Loucy (cell line): Measurements from ENCODE around the gene STPG1.

Experiments
- H2AFZ ChIP-seq: fragments of 200-600 bp; sonication (generic); 2 replicates; pipeline ENCODE4 v1.6.0; 2016; ENCODE audit warnings: antibody characterized with exemption, mild to moderate bottlenecking, low read length, moderate library complexity
- H3F3A ChIP-seq: fragments of 200-600 bp; 2 replicates; pipeline ENCODE4 v1.6.0; 2016; ENCODE audit warnings: antibody characterized with exemption, low read depth, mild to moderate bottlenecking
- H3K27me3 ChIP-seq: fragments of 200-600 bp; sonication (generic); 2 replicates; pipeline ENCODE4 v1.6.1; 2014; ENCODE audit warnings: low read length, mild to moderate bottlenecking; ENCODE audit not compliant: insufficient read depth, poor library complexity, severe bottlenecking
- H3K36me3 ChIP-seq: fragments of 200-600 bp; sonication (generic); 2 replicates; pipeline ENCODE4 v1.6.1; 2016; ENCODE audit warnings: low read length; ENCODE audit not compliant: insufficient read depth
- H3K4me1 ChIP-seq: fragments of 200-600 bp; sonication (generic); 2 replicates; pipeline ENCODE4 v1.5.1; 2014; ENCODE audit warnings: low read length, mild to moderate bottlenecking; ENCODE audit not compliant: insufficient read depth, poor library complexity, severe bottlenecking
- H3K4me2 ChIP-seq: fragments of 200-600 bp; sonication (generic); 2 replicates; pipeline ENCODE4 v1.6.0; 2014; ENCODE audit warnings: antibody characterized with exemption, low read length, low read depth, mild to moderate bottlenecking; ENCODE audit not compliant: poor library complexity, severe bottlenecking
- H3K4me3 ChIP-seq: fragments of 200-600 bp; sonication (generic); 2 replicates; pipeline ENCODE4 v1.5.1; 2014; ENCODE audit warnings: low read length, mild to moderate bottlenecking, mixed read lengths; ENCODE audit not compliant: poor library complexity, severe bottlenecking
- H3K79me2 ChIP-seq: fragments of 200-600 bp; sonication (generic); 2 replicates; pipeline ENCODE4 v1.6.1; 2014; ENCODE audit warnings: low read length; ENCODE audit not compliant: insufficient read depth
- H3K9ac ChIP-seq: fragments of 200-600 bp; sonication (generic); 2 replicates; pipeline ENCODE4 v1.6.0; 2014; ENCODE audit warnings: mild to moderate bottlenecking, low read depth, low read length, moderate library complexity; ENCODE audit not compliant: poor library complexity, severe bottlenecking
- H3K9me2 ChIP-seq: fragments of 200-600 bp; sonication (generic); replicated peaks from 2 replicates; pipeline ENCODE4 v1.6.1; 2016; ENCODE audit warnings: low read depth, low read length, mixed read lengths
- H3K9me3 ChIP-seq: fragments of 200-600 bp; sonication (generic); 2 replicates; pipeline ENCODE4 v1.6.1; 2014; ENCODE audit warnings: mild to moderate bottlenecking, antibody characterized with exemption, low read length, low read depth; ENCODE audit not compliant: insufficient read depth
- H4K20me1 ChIP-seq: fragments of 200-600 bp; sonication (generic); 2 replicates; pipeline ENCODE4 v1.6.0; 2014; ENCODE audit warnings: antibody characterized with exemption, low read length, mild to moderate bottlenecking; ENCODE audit not compliant: insufficient read depth, poor library complexity, severe bottlenecking
- CTCF ChIP-seq: fragments of 200-600 bp; sonication (generic); conservative IDR thresholded peaks from 2 replicates; pipeline ENCODE4 v1.5.1; 2014; ENCODE audit warnings: mild to moderate bottlenecking, antibody characterized with exemption, low read length
- EZH2phosphoT487 ChIP-seq: fragments of 200-600 bp; IDR thresholded peaks from 2 replicates; pipeline ENCODE4 v1.6.1; 2018; ENCODE audit warnings: antibody characterized with exemption, mild to moderate bottlenecking, moderate library complexity, borderline replicate concordance

Gene STPG1

GRCh38 chr1:24311234-24311633 lies 102.3 kb downstream of the STPG1 start:
- H3K27me3 ChIP-seq = no peaks in the 10 kb centered on the region
- no peak overlapping the region for H3K9ac ChIP-seq
- no peaks in the 10 kb centered on the region for H3K9me3 ChIP-seq
- no peaks in the 10 kb centered on the region for H3K79me2 ChIP-seq
- H3K36me3 ChIP-seq = no peaks in the 10 kb centered on the region
- no peaks in the 10 kb centered on the region for H3F3A ChIP-seq
- H4K20me1 ChIP-seq = no peaks in the 10 kb centered on the region
- H3K9me2 ChIP-seq = no peaks in the 10 kb centered on the region
- H3K4me3 ChIP-seq = no peak overlapping the region
- no peak overlapping the region for H3K4me2 ChIP-seq
- H2AFZ ChIP-seq = no peak overlapping the region
- peaks cover 5% of the 10 kb centered on the region for H3K4me1 ChIP-seq
- TF ChIP-seq CTCF (no peak), EZH2phosphoT487 (no peak)

- Histone ChIP-seq H3K4me2 (no peak overlapping the region), H3K9me2 (no peaks in the 10 kb centered on the region), H4K20me1 (no peaks in the 10 kb centered on the region), H3F3A (no peaks in the 10 kb centered on the region), H3K27me3 (no peaks in the 10 kb centered on the region), H3K79me2 (no peaks in the 10 kb centered on the region), H3K4me3 (no peak overlapping the region), H3K36me3 (no peaks in the 10 kb centered on the region), H3K9ac (no peak overlapping the region), H2AFZ (no peak overlapping the region), H3K4me1 (peaks cover 5% of the 10 kb centered on the region), H3K9me3 (no peaks in the 10 kb centered on the region)
- no peak for TF ChIP-seq EZH2phosphoT487
- no peak for TF ChIP-seq CTCF
Observed at GRCh38 chr1:24309762-24310485, 103.7 kb downstream of the STPG1 start.

- Histone ChIP-seq H3K9me3 (no peaks in the 10 kb centered on the region), H4K20me1 (no peaks in the 10 kb centered on the region), H3K79me2 (no peaks in the 10 kb centered on the region), H2AFZ (no peak overlapping the region), H3K36me3 (no peaks in the 10 kb centered on the region), H3K9me2 (no peaks in the 10 kb centered on the region), H3K4me1 (peaks cover 5% of the 10 kb centered on the region), H3K27me3 (no peaks in the 10 kb centered on the region), H3K9ac (no peak overlapping the region), H3K4me2 (no peak overlapping the region), H3K4me3 (no peak overlapping the region), H3F3A (no peaks in the 10 kb centered on the region)
- TF ChIP-seq CTCF = peak; percentile 36; the same call in 1 of the 2 replicates
- TF ChIP-seq EZH2phosphoT487 = no peak
Observed at GRCh38 chr1:24308365-24309015, 105.1 kb downstream of the STPG1 start.
